Cardiac ventricle fibroblast (primary cell): ENCODE results near the gene TIMM22. TPM values are rescaled to one million over a fixed set of nuclear protein-coding genes. Genes with fewer than 3 reads are reported as not detected.

Experiments used
- total RNA-seq: library from RNA; depleted of rRNA; stranded (reverse); fragments of >200 nt; gene quantifications from 2 replicates; pipeline ENCODE4 v1.2.3, GENCODE V29; 2015

Gene TIMM22
- total RNA-seq = 11.4 and 13.2 TPM in 2 replicates

DNA sequence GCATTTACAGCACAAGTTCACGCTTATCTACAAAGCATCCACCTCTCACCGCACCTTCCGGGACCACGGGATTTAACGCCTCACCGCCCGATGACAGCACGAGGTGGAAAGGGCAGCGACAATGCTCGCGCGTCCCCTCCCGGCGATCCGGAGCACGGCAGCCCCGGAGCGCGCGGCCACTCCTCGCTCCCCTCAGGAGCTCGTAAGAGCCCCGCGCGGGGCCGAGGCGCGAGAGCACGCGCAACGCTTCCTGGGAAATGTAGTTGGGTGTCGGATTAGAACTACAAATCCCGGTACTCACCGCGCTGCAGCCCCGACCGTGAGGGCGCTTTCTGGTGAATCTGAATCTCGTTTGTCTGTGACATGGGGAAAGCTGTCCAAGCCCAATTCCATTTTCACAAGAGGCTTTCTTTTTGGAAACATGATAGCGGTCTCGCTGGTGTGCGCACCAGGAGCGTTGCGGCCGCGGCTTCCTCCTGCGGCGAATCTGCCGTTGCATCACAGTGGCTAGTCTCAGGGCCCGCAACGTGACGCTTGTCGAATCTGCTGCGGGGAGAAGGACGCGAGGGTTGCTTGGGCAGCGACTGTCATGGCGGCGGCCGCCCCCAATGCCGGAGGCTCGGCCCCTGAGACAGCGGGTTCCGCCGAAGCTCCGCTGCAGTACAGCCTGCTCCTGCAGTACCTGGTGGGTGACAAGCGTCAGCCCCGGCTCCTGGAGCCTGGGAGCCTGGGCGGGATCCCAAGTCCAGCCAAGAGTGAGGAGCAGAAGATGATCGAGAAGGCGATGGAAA, at the start of gene TIMM22:
Gene TIMM22 (plus strand): TSS at position 576 of the 791 bp plus-strand sequence. CDS start 14 bp downstream, at position 590.

DNA sequence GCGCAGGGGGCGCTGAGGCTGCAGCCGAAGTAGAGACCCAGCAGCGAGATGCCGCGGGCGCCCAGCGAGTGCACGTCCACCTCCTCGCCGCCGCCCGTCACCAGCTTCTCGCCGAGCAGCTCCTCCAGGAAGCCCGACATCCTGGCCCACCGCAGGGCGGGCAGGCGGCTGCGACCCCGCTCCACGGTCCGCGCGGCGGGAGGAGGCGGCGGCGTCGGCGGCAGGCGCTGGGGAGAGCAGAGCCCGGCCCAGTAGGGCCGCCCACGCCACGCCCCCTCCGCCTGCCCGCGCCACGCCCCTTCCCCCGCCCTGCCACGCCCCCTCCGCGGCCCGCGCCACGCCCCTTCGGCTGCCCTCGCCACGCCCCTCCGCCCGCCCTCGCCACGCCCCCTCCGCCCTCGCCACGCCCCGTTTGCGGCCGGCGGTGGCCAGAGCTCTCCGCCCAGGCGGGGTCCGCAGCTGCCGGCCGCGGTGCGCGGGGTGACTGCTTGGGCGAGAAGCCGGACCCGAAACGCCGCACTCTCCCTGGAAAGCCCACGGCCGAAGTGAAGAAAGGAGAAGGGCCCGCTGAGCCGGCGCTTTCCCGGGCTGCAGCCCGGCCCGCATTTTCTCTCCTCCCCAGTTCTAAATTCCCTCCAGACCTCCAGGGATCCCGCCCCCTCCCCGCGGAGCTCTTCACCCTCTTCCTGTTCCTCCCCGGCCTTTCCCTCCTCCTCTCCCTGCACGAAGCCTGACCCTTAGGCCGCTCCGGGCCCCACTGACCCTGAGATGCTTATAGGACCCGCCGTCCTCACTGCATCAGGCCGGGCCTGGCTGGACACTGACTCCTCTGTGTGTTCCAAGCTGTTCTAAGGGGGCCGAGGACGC, 17.2 kb upstream of the TIMM22 start, which contains the start of gene NXN:
Gene NXN (minus strand): TSS at position 238 of the 867 bp plus-strand sequence.

Other genes starting within 250 kb of the TIMM22 start
- gene GEMIN4, start 244.9 kb upstream of the TIMM22 start, total RNA-seq = 14.8 and 21.1 TPM in 2 replicates
- 40.3 and 78.4 TPM in 2 replicates for gene GLOD4, start 214.8 kb upstream of the TIMM22 start, total RNA-seq
- gene MRM3, start 214.8 kb upstream of the TIMM22 start, total RNA-seq = 15.7 and 16.8 TPM in 2 replicates
- 8.7 and 10.3 TPM in 2 replicates for gene NXN, start 17.4 kb upstream of the TIMM22 start, total RNA-seq
- gene ABR, start 182.9 kb downstream of the TIMM22 start, total RNA-seq = 22.1 and 26.7 TPM in 2 replicates